Astrocyte (in vitro differentiated cells and primary cell): ENCODE measurements around the gene ARHGAP11A. TPM values are rescaled to one million over a fixed set of nuclear protein-coding genes. Genes with fewer than 3 reads are reported as not detected.
"Not testable (repeated sequence)": the region's sequence is repeated elsewhere in the genome, so short reads cannot be mapped to it uniquely, and the experiment has no call there.

Experiments used
- DNase-seq: peaks from one replicate; pipeline ENCODE4 v3.0.0-alpha.2; 2010; ENCODE audit warnings: low read depth
- FAIRE-seq: peaks from 2 replicates; lab custom pipeline; 2011; peaks lifted over from hg19 to GRCh38; lab: Jason Lieb, UNC
- H2AFZ ChIP-seq: 2 replicates; pipeline ENCODE4 v1.6.0; 2012; ENCODE audit warnings: low read depth, low read length, inconsistent platforms
- H3K27ac ChIP-seq: 2 replicates; pipeline ENCODE4 v1.5.1; 2011; ENCODE audit warnings: low read depth, low read length, inconsistent platforms
- H3K27me3 ChIP-seq: 2 replicates; pipeline ENCODE4 v1.6.0; 2011; ENCODE audit warnings: low read length, inconsistent platforms; ENCODE audit not compliant: insufficient read depth
- H3K36me3 ChIP-seq: 2 replicates; pipeline ENCODE4 v1.5.1; 2011; ENCODE audit warnings: low read length, inconsistent platforms; ENCODE audit not compliant: insufficient read depth
- H3K4me1 ChIP-seq: 2 replicates; pipeline ENCODE4 v1.5.1; 2011; ENCODE audit warnings: low read length, inconsistent platforms; ENCODE audit not compliant: insufficient read depth
- H3K4me2 ChIP-seq: 2 replicates; pipeline ENCODE4 v1.6.0; 2012; ENCODE audit warnings: low read length, inconsistent platforms
- H3K4me3 ChIP-seq: 2 replicates; pipeline ENCODE4 v1.5.1; 2011; ENCODE audit warnings: low read depth, mild to moderate bottlenecking, low read length, inconsistent platforms; ENCODE audit not compliant: insufficient read depth
- H3K79me2 ChIP-seq: 2 replicates; pipeline ENCODE4 v1.6.0; 2012; ENCODE audit warnings: mild to moderate bottlenecking, low read length, inconsistent platforms; ENCODE audit not compliant: insufficient read depth
- H3K9ac ChIP-seq: 2 replicates; pipeline ENCODE4 v1.6.0; 2012; ENCODE audit warnings: mild to moderate bottlenecking, low read length, inconsistent platforms
- H3K9me3 ChIP-seq: 2 replicates; pipeline ENCODE4 v1.5.1; 2012; ENCODE audit warnings: low read depth, mild to moderate bottlenecking, low read length, inconsistent platforms; ENCODE audit not compliant: insufficient read depth
- H4K20me1 ChIP-seq: 2 replicates; pipeline ENCODE4 v1.6.0; 2012; ENCODE audit warnings: low read length, inconsistent platforms; ENCODE audit not compliant: insufficient read depth
- H3K27ac Mint-ChIP-seq: one replicate; pipeline ENCODE4 v1.8.0; 2021; ENCODE audit warnings: mild to moderate bottlenecking, mixed read lengths; ENCODE audit not compliant: unreplicated experiment
- H3K27me3 Mint-ChIP-seq: one replicate; pipeline ENCODE4 v1.8.0; 2021; ENCODE audit warnings: low read depth, mixed read lengths; ENCODE audit not compliant: unreplicated experiment
- H3K36me3 Mint-ChIP-seq: one replicate; pipeline ENCODE4 v1.8.0; 2021; ENCODE audit warnings: low read depth, mixed read lengths; ENCODE audit not compliant: unreplicated experiment
- H3K4me1 Mint-ChIP-seq: one replicate; pipeline ENCODE4 v1.8.0; 2021; ENCODE audit warnings: low read depth, mixed read lengths; ENCODE audit not compliant: unreplicated experiment
- H3K4me3 Mint-ChIP-seq: one replicate; pipeline ENCODE4 v1.8.0; 2021; ENCODE audit warnings: mild to moderate bottlenecking, moderate library complexity, mixed read lengths; ENCODE audit not compliant: unreplicated experiment
- H3K9me3 Mint-ChIP-seq: one replicate; pipeline ENCODE4 v1.8.0; 2021; ENCODE audit warnings: mild to moderate bottlenecking, mixed read lengths; ENCODE audit not compliant: unreplicated experiment
- total RNA-seq: library from RNA; stranded (reverse); gene quantifications from 2 replicates; pipeline ENCODE4 v1.2.1, GENCODE V29; 2021

Gene ARHGAP11A
- total RNA-seq, 1 donor from 2014 or later = 15.5 TPM

DNA sequence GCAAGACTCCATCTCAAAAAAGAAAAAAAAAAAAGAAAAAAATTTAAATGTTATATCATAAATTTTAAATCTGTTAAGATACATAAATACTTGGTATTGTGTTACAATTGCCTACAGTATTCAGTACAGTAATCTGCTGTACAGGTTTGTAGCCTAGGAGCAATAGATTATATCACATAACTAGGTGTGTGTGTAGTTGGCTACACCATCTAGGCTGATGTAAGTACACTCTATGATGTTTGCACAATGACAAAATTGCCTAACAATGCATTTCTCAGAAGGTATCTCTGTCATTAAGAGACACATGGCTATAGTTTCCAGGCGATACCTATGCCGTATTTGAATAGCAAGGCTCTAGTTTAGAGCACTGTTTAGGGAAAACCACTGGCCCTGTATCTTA, 5.8 kb upstream of the ARHGAP11A start:
- H3K9me3 ChIP-seq, H3K4me2 ChIP-seq, H3K4me1 ChIP-seq, H2AFZ ChIP-seq, H3K36me3 ChIP-seq, H3K27me3 ChIP-seq, FAIRE-seq, H3K27ac ChIP-seq, H3K9ac ChIP-seq, H3K9me3 Mint-ChIP-seq, H3K4me1 Mint-ChIP-seq, H3K27me3 Mint-ChIP-seq, DNase-seq, H3K36me3 Mint-ChIP-seq, H3K4me3 Mint-ChIP-seq, H3K79me2 ChIP-seq, H4K20me1 ChIP-seq, H3K27ac Mint-ChIP-seq, H3K4me3 ChIP-seq: not testable (repeated sequence)

DNA sequence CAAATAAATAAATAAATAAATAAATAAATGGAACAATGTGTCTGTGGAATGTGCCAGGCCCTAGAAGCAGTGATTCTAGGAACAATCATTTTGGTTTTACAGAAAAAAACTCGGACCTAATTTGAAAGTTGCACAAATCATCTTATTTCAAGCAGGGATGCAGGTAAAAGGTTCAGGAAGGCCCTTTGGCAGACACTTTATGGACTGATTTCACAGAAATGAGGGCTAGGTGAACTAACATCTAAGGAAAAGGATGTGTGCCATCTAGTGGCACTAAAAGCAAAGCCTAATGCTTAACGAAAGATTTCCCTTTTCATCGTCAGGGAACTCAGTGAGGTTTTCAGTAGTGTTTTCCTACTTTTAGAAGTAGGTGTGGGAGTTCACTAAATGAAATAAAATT, 4.6 kb upstream of the ARHGAP11A start:
- not testable (repeated sequence) for H3K9me3 ChIP-seq, H4K20me1 ChIP-seq, H3K36me3 ChIP-seq, H3K4me1 ChIP-seq, H3K4me1 Mint-ChIP-seq, H3K4me3 Mint-ChIP-seq, H3K27ac ChIP-seq, H3K27me3 Mint-ChIP-seq, H3K4me3 ChIP-seq, H3K27ac Mint-ChIP-seq, H3K36me3 Mint-ChIP-seq, H3K9me3 Mint-ChIP-seq, H3K9ac ChIP-seq, H3K27me3 ChIP-seq, H3K4me2 ChIP-seq, H2AFZ ChIP-seq, H3K79me2 ChIP-seq
- DNase-seq (peak; percentile 31), FAIRE-seq (peak; percentile 82)

DNA sequence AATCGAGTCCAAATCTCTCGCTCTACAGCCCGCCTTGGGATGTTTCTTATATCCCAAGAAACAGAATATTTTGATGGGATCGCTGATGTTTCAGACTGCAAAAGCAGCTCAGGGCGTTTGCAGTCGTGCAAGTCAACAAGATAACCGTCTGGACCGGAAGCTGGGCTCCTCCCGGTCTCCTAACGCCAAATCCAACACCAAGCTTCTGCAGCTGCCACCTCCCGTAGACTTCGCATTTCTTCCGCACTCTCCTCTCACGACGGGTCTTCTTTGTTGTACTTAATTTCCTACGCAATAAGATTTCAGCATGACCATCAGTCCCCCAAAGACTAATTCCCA, 623 bp upstream of the ARHGAP11A start:
- not testable (repeated sequence) for H3K27me3 ChIP-seq, DNase-seq, H3K4me1 ChIP-seq, H3K4me1 Mint-ChIP-seq, H3K9me3 ChIP-seq, H3K9me3 Mint-ChIP-seq, FAIRE-seq, H4K20me1 ChIP-seq, H3K36me3 Mint-ChIP-seq, H3K36me3 ChIP-seq, H3K27me3 Mint-ChIP-seq
- Histone ChIP-seq H3K4me2 (peak overlapping the region; percentile 94), H3K79me2 (peaks cover 40% of the 10 kb centered on the region), H3K27ac (peak overlapping the region; percentile 88), H3K4me3 (peak overlapping the region; percentile 89), H3K9ac (peak overlapping the region; percentile 88), H2AFZ (peak overlapping the region; percentile 75)
- peak overlapping the region; percentile 72 for H3K27ac Mint-ChIP-seq
- peak overlapping the region; percentile 99 for H3K4me3 Mint-ChIP-seq

DNA sequence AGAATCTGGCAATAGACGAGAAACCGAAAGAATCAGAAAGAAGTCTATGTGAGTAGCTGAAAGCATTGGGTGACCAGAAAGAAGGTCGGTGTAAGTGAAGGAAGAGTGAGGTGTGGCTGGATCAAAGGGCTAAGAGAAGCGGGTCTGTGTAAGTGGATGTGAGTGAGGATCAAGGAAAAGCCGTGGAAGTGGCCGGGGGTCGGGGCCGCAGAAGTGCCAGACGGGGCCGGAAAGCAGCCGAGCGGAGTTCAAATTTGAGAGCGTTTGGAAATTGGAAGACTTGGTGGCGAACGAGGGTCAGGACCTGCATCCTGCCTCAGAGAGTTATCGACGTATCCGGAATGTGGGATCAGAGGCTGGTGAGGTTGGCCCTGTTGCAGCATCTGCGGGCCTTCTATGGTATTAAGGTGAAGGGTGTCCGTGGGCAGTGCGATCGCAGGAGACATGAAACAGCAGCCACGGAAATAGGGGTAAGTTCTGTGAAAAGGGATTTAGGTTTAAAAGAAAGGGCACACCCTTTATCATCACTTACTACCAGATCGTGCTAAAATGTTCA, 645 bp downstream of the ARHGAP11A start:
- H3K4me3 Mint-ChIP-seq = peak overlapping the region; percentile 99
- H3K9ac ChIP-seq = peak overlapping the region; percentile 88

More for the DNA sequence above, 645 bp downstream of the ARHGAP11A start:
- Histone ChIP-seq H3K79me2 (peaks cover 47% of the 10 kb centered on the region), H3K27ac (peak overlapping the region; percentile 66), H2AFZ (peak overlapping the region; percentile 67), H3K4me3 (peak overlapping the region; percentile 89), H3K4me2 (peak overlapping the region; percentile 90)
- DNase-seq, H3K27me3 ChIP-seq, H4K20me1 ChIP-seq, FAIRE-seq, H3K36me3 ChIP-seq, H3K36me3 Mint-ChIP-seq, H3K4me1 ChIP-seq, H3K9me3 ChIP-seq, H3K27me3 Mint-ChIP-seq, H3K4me1 Mint-ChIP-seq, H3K9me3 Mint-ChIP-seq: not testable (repeated sequence)
- peak overlapping the region; percentile 81 for H3K27ac Mint-ChIP-seq
